GM12878 (cell line): ENCODE data around the gene CPNE9. TPM values are rescaled to one million over a fixed set of nuclear protein-coding genes. Genes with fewer than 3 reads are reported as not detected.

ENCODE experiments used
- ATAC-seq: fragments of 200-7000 bp; cut with Tn5 transposase; 3 replicates; pipeline ENCODE4 v1.9.1; 2020; ENCODE audit warnings: mild to moderate bottlenecking, moderate library complexity
- BruUV-seq: library from RNA; stranded (reverse); fragments of 400-500 nt; replicated peaks from 2 replicates; lab custom pipeline; 2021; lab: Mats Ljungman, UMichigan
- CTCF ChIA-PET: fragments of 300-600 bp; sonication (Branson Sonifier 250); formaldehyde crosslinking; extraction: SDS; loops from one replicate; lab custom pipeline; 2021; ENCODE audit warnings: inconsistent platforms; lab: Yijun Ruan, JAX
- POLR2A ChIA-PET: fragments of 350-600 bp; formaldehyde crosslinking; extraction: SDS; loops from one replicate; lab custom pipeline; 2021; ENCODE audit warnings: inconsistent platforms; lab: Charles Lee
- RAD21 ChIA-PET: fragments of 300-600 bp; sonication (Branson Sonifier 250); formaldehyde crosslinking; loops from one replicate; lab custom pipeline; 2023; ENCODE audit warnings: antibody characterized with exemption; ENCODE audit not compliant: unreplicated experiment; lab: Charles Lee
- SMC1A ChIA-PET: fragments of 300-600 bp; sonication (Branson Sonifier 250); formaldehyde crosslinking; loops from one replicate; lab custom pipeline; 2023; ENCODE audit not compliant: unreplicated experiment, uncharacterized antibody; lab: Charles Lee
- DNase-seq: peaks from one replicate; pipeline ENCODE4 v3.0.0-alpha.2; 2011; ENCODE audit warnings: low read depth, low spot score
- FAIRE-seq: peaks from 3 replicates; lab custom pipeline; 2011; peaks lifted over from hg19 to GRCh38; lab: Jason Lieb, UNC
- H2AFZ ChIP-seq: 2 replicates; pipeline ENCODE4 v1.6.0; 2011; ENCODE audit warnings: low read depth, low read length, control low read depth; ENCODE audit not compliant: control insufficient read depth
- H3K27ac ChIP-seq: 2 replicates; pipeline ENCODE4 v1.5.1; 2011; ENCODE audit warnings: control low read depth; ENCODE audit not compliant: control insufficient read depth, insufficient read depth
- H3K27me3 ChIP-seq, 2 experiments: replicated peaks in 1 of 2; 2 replicates each; pipeline versions ENCODE4 v1.6.0 to v1.6.1; 2011; ENCODE audit warnings: low read length in 1 of 2; ENCODE audit not compliant: control insufficient read depth in 2 of 2, insufficient read depth in 2 of 2
- H3K36me3 ChIP-seq, 2 experiments: 2 replicates each; pipeline ENCODE4 v1.5.1; 2011; ENCODE audit warnings: low read length in 1 of 2; ENCODE audit not compliant: control insufficient read depth in 2 of 2, insufficient read depth in 2 of 2
- H3K4me1 ChIP-seq: 2 replicates; pipeline ENCODE4 v1.6.1; 2011; ENCODE audit warnings: mild to moderate bottlenecking, low read length, moderate library complexity, mixed read lengths; ENCODE audit not compliant: control insufficient read depth, insufficient read depth
- H3K4me2 ChIP-seq: 2 replicates; pipeline ENCODE4 v1.6.0; 2011; ENCODE audit warnings: control low read depth; ENCODE audit not compliant: control insufficient read depth, insufficient read depth
- H3K4me3 ChIP-seq: fragments of 200-600 bp; sonication (generic); 2 replicates; pipeline ENCODE4 v1.5.1; 2016
- H3K79me2 ChIP-seq: 2 replicates; pipeline ENCODE4 v1.6.0; 2011; ENCODE audit warnings: low read length; ENCODE audit not compliant: control insufficient read depth, insufficient read depth
- H3K9ac ChIP-seq: 2 replicates; pipeline ENCODE4 v1.8.0; 2011; ENCODE audit warnings: low read length, control low read depth, mixed read lengths; ENCODE audit not compliant: control insufficient read depth, insufficient read depth
- H3K9me3 ChIP-seq: replicated peaks from 3 replicates; pipeline ENCODE4 v1.5.1; 2011; ENCODE audit warnings: mild to moderate bottlenecking, low read length; ENCODE audit not compliant: control insufficient read depth, insufficient read depth
- H4K20me1 ChIP-seq: 2 replicates; pipeline ENCODE4 v1.6.0; 2011; ENCODE audit not compliant: control insufficient read depth, insufficient read depth
- ATF7 ChIP-seq: fragments of 450-650 bp; IDR thresholded peaks from 2 replicates; pipeline ENCODE4 v1.6.1; 2016; ENCODE audit warnings: low read depth, mild to moderate bottlenecking
- CHD4 ChIP-seq: fragments of 200-600 bp; sonication (generic); IDR thresholded peaks from 2 replicates; pipeline ENCODE4 v1.6.1; 2016; ENCODE audit warnings: mild to moderate bottlenecking
- HDGF ChIP-seq: fragments of 450-650 bp; IDR thresholded peaks from 2 replicates; pipeline ENCODE4 v1.6.1; 2016; ENCODE audit warnings: antibody characterized with exemption
- POLR2A ChIP-seq: IDR thresholded peaks from 2 replicates; pipeline ENCODE4 v1.6.1; 2011; ENCODE audit warnings: low read depth, mild to moderate bottlenecking, low read length
- WGBS: methylation state at CpG from one replicate; pipeline ENCODE4 v1.1.6; 2016; ENCODE audit warnings: low lambda C conversion rate; ENCODE audit not compliant: insufficient replicate concordance, insufficient coverage; ENCODE audit errors: missing lambda C conversion rate; 5-methylcytosine and 5-hydroxymethylcytosine counted together
- in situ Hi-C: fragments of 300-500 bp; cut with MboI; formaldehyde crosslinking; loops from 9 replicates; pipeline ENCODE4 v1.14.3; 2018; ENCODE audit warnings: mixed read lengths
- intact Hi-C: fragments of 100-400 bp; cut with micrococcal nuclease; formaldehyde crosslinking; loops from one replicate; pipeline ENCODE4 v1.14.2; 2022; ENCODE audit not compliant: unreplicated experiment
- polyA plus RNA-seq, 11 experiments: library from polyadenylated mRNA; depleted of rRNA in 4 of 11; unstranded in 6 of 11; stranded (reverse) in 5 of 11; fragments of >200 nt; fragmentation: Nextera tagmentation in 4 of 11; fragmentation: Illumina TruSeq in 1 of 11; extraction: Ambion mirVana in 4 of 11; extraction: Trizol in 1 of 11; gene quantifications; 1 replicate in 1 of 11; 2 replicates in 10 of 11; pipeline versions ENCODE4 v1.2.1 to v1.2.3, GENCODE V29; 2011 to 2016; ENCODE audit warnings: inconsistent platforms in 2 of 11, missing spikeins in 2 of 11, low read depth in 1 of 11
- total RNA-seq, 4 experiments: library from RNA; depleted of rRNA in 3 of 4; stranded (reverse); fragments of >200 nt in 3 of 4; fragmentation: Illumina TruSeq in 1 of 4; extraction: Trizol in 1 of 4; gene quantifications; 2 replicates each; pipeline versions ENCODE4 v1.2.1 to v1.2.3, GENCODE V29; 2013 to 2021
- TF ChIP-seq, protein P1 (sequence below): fragments of 450-650 bp; IDR thresholded peaks from 2 replicates; pipeline ENCODE4 v1.6.1; 2016; ENCODE audit warnings: mild to moderate bottlenecking
- TF ChIP-seq, protein P2 (sequence below): IDR thresholded peaks from 2 replicates; pipeline ENCODE4 v1.6.1; 2012; ENCODE audit warnings: mild to moderate bottlenecking, low read depth, low read length
- TF ChIP-seq, protein P3 (sequence below): fragments of 450-650 bp; IDR thresholded peaks from 2 replicates; pipeline ENCODE4 v1.6.1; 2017; ENCODE audit warnings: mild to moderate bottlenecking, moderate library complexity

CPNE9 gene
- total and polyA plus RNA-seq, 10 of the 15 experiments (the other 5 are each of a cell fraction or from before 2014, with no cell fraction given), result 0.02 to 0.12 (median 0.05) TPM; not detected in 7

DNA sequence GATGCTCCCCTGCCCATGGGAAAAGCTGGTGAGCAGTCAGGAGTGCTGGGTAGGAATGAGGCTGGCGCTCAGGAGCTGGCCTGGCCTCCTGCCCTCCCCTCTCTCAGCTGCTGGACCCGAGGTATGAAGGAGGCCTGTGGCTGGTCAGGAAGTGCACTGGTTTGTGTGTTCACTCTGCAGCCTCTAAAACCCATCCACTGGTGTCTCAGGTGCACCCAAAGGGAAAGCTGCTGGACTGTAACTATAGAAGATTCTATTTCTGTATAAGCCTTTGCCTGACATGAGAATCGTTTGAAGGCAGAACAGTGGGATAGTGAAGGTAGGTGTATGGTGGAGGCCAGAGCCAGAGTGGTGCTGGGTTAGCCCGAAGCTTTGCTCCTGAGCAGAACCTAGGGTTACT is 5.7 kb upstream of the CPNE9 start:
- CTCF ChIA-PET, result no interaction called here
- intact Hi-C loops, result no loop called here

More for the DNA sequence above, 5.7 kb upstream of the CPNE9 start:
- Histone ChIP-seq H2AFZ (no peak overlapping the region), H3K9ac (no peak overlapping the region), H3K9me3 (no peaks in the 10 kb centered on the region), H3K27me3 (no peaks in the 10 kb centered on the region), H3K36me3 (peaks cover 12 to 15% of the 10 kb centered on the region in 2 experiments; a peak in 3 of 4 replicates), H3K27ac (no peak overlapping the region), H3K4me1 (no peaks in the 10 kb centered on the region), H3K4me2 (no peak overlapping the region), H4K20me1 (no peaks in the 10 kb centered on the region), H3K4me3 (no peak overlapping the region), H3K79me2 (no peaks in the 10 kb centered on the region)
- ChIA-PET SMC1A (no interaction called here), RAD21 (interaction anchor here (0.8 kb wide), 1 partner anchor 194 kb away, joined by 3 read pairs; no protein-coding TSS in a partner anchor), POLR2A (no interaction called here)
- BruUV-seq, result no TSS peak
- DNase-seq, result no peak
- ATAC-seq, result no peak
- TF ChIP-seq, protein P1, sequence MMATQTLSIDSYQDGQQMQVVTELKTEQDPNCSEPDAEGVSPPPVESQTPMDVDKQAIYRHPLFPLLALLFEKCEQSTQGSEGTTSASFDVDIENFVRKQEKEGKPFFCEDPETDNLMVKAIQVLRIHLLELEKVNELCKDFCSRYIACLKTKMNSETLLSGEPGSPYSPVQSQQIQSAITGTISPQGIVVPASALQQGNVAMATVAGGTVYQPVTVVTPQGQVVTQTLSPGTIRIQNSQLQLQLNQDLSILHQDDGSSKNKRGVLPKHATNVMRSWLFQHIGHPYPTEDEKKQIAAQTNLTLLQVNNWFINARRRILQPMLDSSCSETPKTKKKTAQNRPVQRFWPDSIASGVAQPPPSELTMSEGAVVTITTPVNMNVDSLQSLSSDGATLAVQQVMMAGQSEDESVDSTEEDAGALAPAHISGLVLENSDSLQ, result no peak
- TF ChIP-seq, protein P2, sequence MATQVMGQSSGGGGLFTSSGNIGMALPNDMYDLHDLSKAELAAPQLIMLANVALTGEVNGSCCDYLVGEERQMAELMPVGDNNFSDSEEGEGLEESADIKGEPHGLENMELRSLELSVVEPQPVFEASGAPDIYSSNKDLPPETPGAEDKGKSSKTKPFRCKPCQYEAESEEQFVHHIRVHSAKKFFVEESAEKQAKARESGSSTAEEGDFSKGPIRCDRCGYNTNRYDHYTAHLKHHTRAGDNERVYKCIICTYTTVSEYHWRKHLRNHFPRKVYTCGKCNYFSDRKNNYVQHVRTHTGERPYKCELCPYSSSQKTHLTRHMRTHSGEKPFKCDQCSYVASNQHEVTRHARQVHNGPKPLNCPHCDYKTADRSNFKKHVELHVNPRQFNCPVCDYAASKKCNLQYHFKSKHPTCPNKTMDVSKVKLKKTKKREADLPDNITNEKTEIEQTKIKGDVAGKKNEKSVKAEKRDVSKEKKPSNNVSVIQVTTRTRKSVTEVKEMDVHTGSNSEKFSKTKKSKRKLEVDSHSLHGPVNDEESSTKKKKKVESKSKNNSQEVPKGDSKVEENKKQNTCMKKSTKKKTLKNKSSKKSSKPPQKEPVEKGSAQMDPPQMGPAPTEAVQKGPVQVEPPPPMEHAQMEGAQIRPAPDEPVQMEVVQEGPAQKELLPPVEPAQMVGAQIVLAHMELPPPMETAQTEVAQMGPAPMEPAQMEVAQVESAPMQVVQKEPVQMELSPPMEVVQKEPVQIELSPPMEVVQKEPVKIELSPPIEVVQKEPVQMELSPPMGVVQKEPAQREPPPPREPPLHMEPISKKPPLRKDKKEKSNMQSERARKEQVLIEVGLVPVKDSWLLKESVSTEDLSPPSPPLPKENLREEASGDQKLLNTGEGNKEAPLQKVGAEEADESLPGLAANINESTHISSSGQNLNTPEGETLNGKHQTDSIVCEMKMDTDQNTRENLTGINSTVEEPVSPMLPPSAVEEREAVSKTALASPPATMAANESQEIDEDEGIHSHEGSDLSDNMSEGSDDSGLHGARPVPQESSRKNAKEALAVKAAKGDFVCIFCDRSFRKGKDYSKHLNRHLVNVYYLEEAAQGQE, result no peak
- TF ChIP-seq, protein P3, sequence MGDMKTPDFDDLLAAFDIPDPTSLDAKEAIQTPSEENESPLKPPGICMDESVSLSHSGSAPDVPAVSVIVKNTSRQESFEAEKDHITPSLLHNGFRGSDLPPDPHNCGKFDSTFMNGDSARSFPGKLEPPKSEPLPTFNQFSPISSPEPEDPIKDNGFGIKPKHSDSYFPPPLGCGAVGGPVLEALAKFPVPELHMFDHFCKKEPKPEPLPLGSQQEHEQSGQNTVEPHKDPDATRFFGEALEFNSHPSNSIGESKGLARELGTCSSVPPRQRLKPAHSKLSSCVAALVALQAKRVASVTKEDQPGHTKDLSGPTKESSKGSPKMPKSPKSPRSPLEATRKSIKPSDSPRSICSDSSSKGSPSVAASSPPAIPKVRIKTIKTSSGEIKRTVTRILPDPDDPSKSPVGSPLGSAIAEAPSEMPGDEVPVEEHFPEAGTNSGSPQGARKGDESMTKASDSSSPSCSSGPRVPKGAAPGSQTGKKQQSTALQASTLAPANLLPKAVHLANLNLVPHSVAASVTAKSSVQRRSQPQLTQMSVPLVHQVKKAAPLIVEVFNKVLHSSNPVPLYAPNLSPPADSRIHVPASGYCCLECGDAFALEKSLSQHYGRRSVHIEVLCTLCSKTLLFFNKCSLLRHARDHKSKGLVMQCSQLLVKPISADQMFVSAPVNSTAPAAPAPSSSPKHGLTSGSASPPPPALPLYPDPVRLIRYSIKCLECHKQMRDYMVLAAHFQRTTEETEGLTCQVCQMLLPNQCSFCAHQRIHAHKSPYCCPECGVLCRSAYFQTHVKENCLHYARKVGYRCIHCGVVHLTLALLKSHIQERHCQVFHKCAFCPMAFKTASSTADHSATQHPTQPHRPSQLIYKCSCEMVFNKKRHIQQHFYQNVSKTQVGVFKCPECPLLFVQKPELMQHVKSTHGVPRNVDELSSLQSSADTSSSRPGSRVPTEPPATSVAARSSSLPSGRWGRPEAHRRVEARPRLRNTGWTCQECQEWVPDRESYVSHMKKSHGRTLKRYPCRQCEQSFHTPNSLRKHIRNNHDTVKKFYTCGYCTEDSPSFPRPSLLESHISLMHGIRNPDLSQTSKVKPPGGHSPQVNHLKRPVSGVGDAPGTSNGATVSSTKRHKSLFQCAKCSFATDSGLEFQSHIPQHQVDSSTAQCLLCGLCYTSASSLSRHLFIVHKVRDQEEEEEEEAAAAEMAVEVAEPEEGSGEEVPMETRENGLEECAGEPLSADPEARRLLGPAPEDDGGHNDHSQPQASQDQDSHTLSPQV, result no peak
- TF ChIP-seq HDGF (no peak), ATF7 (no peak), POLR2A (peak; percentile 49; the same call in 1 of the 2 replicates), CHD4 (no peak)
- 50% methylated on average over 4 of the region's 4 CpGs for WGBS
- no peak for FAIRE-seq
- in situ Hi-C loops, result no loop called here
